ENCODE measurements around the gene SDK1.

Gene SDK1

DNA sequence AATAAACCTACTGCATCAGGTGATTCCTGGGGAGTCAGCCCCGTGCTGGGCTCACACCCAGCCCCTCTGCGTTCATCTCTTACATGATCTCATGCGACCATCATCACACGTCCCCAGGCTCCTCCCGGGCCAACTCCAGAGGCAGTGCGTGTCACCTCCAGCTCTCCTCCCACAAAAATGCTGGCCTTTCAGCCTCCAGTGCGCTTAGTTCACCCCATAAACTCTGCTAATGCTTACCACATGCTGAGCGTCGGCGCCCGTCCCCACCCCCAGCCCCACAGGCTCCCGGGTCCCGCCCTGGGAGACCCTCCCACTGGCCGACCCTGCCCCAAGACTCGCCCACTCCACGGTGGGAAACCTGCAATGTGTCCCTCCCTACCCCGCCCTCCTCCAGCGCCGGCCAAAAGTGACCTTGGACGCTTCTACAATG lies 816 bp upstream of the SDK1 start:
- Histone ChIP-seq H4K91ac (ENCODE audit: low read depth, low read length, poor library complexity) (no peak overlapping the region), H3K27me3 (ENCODE audit: control insufficient read depth in 3 of 3, insufficient read depth in 3 of 3, low read depth in 1 of 3, low read length in 3 of 3) (peaks cover 0 to 17% (median 0%) of the 10 kb centered on the region in 3 experiments), H3K14ac (ENCODE audit: low read length) (peak overlapping the region; percentile 71), H4K8ac (ENCODE audit: low read depth, low read length) (no peak overlapping the region), H3K4me2 (ENCODE audit: insufficient read depth, low read length, poor library complexity, severe bottlenecking) (peak overlapping the region; percentile 98), H3K18ac (ENCODE audit: low read length) (peak overlapping the region; percentile 97), H3K27ac (replicated peaks; ENCODE audit: low read length) (no peak overlapping the region), H3K4me3 (ENCODE audit: low read length in 2 of 2) (peak overlapping the region; percentile 72 to 86), H3K9me3 (replicated peaks in 1 of 2; ENCODE audit: control insufficient read depth in 2 of 2, insufficient read depth in 1 of 2, low read depth in 1 of 2, low read length in 2 of 2) (no peaks in the 10 kb centered on the region), H3K4me1 (ENCODE audit: control insufficient read depth in 2 of 2, insufficient read depth in 1 of 2, low read depth in 1 of 2, low read length in 2 of 2) (peaks cover 4 to 10% of the 10 kb centered on the region in 2 donors), H3K23ac (ENCODE audit: low read depth, low read length, poor library complexity) (no peak overlapping the region), H2BK15ac (ENCODE audit: low read length) (peak overlapping the region; percentile 64), H2BK5ac (ENCODE audit: low read length) (peak overlapping the region; percentile 87), H2BK12ac (ENCODE audit: low read length) (no peak overlapping the region), H2BK120ac (ENCODE audit: low read depth, low read length) (no peak overlapping the region), H3K79me1 (ENCODE audit: low read depth, low read length) (no peaks in the 10 kb centered on the region), H2AK5ac (ENCODE audit: low read depth, low read length) (peak overlapping the region; percentile 61), H3K36me3 (replicated peaks in 1 of 2; ENCODE audit: control insufficient read depth in 2 of 2, insufficient read depth in 2 of 2, low read length in 2 of 2) (no peaks in the 10 kb centered on the region), H2AFZ (ENCODE audit: low read length) (peak overlapping the region; percentile 100), H3K9ac (ENCODE audit: low read depth, low read length, poor library complexity) (no peak overlapping the region), H3K4ac (ENCODE audit: low read length) (no peak overlapping the region)
- WGBS, 2 donors (ENCODE audit: extremely low coverage in 2 of 2, insufficient read length in 2 of 2, insufficient replicate concordance in 1 of 2), result no CpG with 5 or more reads among the region's 20 CpGs
- DNase-seq (ENCODE audit: low spot score), result peak; percentile 11

DNA sequence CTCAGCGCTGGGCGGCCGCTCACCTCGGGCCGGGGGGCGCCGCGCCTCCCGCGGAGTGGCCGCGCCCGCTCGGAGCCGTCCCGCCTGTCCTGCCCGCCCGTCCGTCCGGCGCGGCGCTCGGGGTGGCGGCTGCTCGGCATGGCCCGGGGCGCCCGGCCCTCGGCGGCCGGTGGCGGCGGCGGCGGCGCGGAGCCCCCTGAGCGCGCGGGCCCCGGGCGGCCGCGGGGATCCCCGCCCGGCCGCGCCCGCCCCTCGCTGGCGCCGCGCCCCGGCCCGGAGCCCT lies 338 bp downstream of the SDK1 start:
- WGBS, 2 donors (ENCODE audit: extremely low coverage in 2 of 2, insufficient read length in 2 of 2, insufficient replicate concordance in 1 of 2), result no CpG with 5 or more reads among the region's 56 CpGs

DNA sequence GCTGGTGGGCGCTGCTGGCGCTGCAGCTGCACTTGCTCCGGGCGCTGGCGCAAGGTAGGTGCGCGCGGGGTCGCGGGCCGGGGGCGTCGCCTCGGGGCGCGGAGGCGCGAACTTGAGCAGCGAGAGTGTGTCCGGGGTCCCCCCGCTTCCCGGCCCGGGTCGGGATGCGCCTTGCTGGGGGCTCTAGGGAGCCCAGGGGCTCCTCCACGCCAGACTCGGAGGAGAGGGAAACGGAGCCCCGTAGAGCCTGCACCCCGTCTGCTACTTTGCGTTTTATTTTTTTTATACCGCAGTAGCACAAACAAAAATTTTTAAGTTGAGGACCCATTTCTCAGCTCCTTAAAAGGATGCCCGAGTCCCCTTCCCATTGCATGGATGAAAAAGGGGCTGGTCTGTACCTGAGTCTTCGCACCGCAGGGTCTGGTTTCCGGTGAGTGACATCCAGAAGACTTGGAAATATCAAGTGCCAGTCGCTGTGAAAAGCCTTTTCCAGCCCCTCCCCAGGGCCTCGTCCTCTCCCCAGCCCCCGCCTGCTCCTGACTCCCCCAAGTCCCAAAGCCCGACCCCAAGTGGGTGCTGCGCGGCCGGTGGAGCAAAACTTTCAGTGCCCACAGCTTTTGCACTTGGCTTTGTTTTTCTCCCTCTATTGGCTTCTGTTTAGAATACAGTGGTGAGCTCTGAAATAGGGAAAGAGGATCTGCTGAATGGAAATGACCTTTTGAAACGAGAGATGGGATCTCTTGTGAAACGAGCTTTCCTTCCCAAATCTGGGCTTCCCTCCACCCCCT lies 973 bp downstream of the SDK1 start:
- H3K4me1 ChIP-seq (ENCODE audit: control insufficient read depth in 2 of 2, insufficient read depth in 1 of 2, low read depth in 1 of 2, low read length in 2 of 2), result peaks cover 4 to 10% of the 10 kb centered on the region in 2 donors
- H3K79me1 ChIP-seq (ENCODE audit: low read depth, low read length), result no peaks in the 10 kb centered on the region
- H2BK12ac ChIP-seq (ENCODE audit: low read length), result no peak overlapping the region
- no peaks in the 10 kb centered on the region for H3K36me3 ChIP-seq (replicated peaks in 1 of 2; ENCODE audit: control insufficient read depth in 2 of 2, insufficient read depth in 2 of 2, low read length in 2 of 2)
- H2AFZ ChIP-seq (ENCODE audit: low read length), result peak overlapping the region; percentile 95
- H3K9me3 ChIP-seq (replicated peaks in 1 of 2; ENCODE audit: control insufficient read depth in 2 of 2, insufficient read depth in 1 of 2, low read depth in 1 of 2, low read length in 2 of 2), result no peaks in the 10 kb centered on the region
- H3K23ac ChIP-seq (ENCODE audit: low read depth, low read length, poor library complexity), result no peak overlapping the region
- peak; percentile 9 for DNase-seq (ENCODE audit: low spot score)
- no peak overlapping the region for H2AK5ac ChIP-seq (ENCODE audit: low read depth, low read length)
- H3K4me2 ChIP-seq (ENCODE audit: insufficient read depth, low read length, poor library complexity, severe bottlenecking), result peak overlapping the region; percentile 94
- H2BK5ac ChIP-seq (ENCODE audit: low read length), result no peak overlapping the region
- H4K91ac ChIP-seq (ENCODE audit: low read depth, low read length, poor library complexity), result no peak overlapping the region
- H3K27ac ChIP-seq (replicated peaks; ENCODE audit: low read length), result no peak overlapping the region
- peak overlapping the region; percentile 16 for H3K9ac ChIP-seq (ENCODE audit: low read depth, low read length, poor library complexity)
- H4K8ac ChIP-seq (ENCODE audit: low read depth, low read length), result no peak overlapping the region
- H3K4me3 ChIP-seq (ENCODE audit: low read length in 2 of 2), result peak overlapping the region; percentile 72 to 89
- H3K18ac ChIP-seq (ENCODE audit: low read length), result peak overlapping the region; percentile 72
- WGBS, 2 donors (ENCODE audit: extremely low coverage in 2 of 2, insufficient read length in 2 of 2, insufficient replicate concordance in 1 of 2), result no CpG with 5 or more reads among the region's 45 CpGs
- H3K14ac ChIP-seq (ENCODE audit: low read length), result no peak overlapping the region
- peaks cover 0 to 17% (median 0%) of the 10 kb centered on the region in 3 experiments for H3K27me3 ChIP-seq (ENCODE audit: control insufficient read depth in 3 of 3, insufficient read depth in 3 of 3, low read depth in 1 of 3, low read length in 3 of 3)
- H2BK120ac ChIP-seq (ENCODE audit: low read depth, low read length), result no peak overlapping the region
- H3K4ac ChIP-seq (ENCODE audit: low read length), result no peak overlapping the region
- no peak overlapping the region for H2BK15ac ChIP-seq (ENCODE audit: low read length)

More for the DNA sequence above, 338 bp downstream of the SDK1 start:
- Histone ChIP-seq H3K4me3 (ENCODE audit: low read length in 2 of 2) (peak overlapping the region; percentile 72 to 89), H2BK120ac (ENCODE audit: low read depth, low read length) (no peak overlapping the region), H3K14ac (ENCODE audit: low read length) (no peak overlapping the region), H4K91ac (ENCODE audit: low read depth, low read length, poor library complexity) (no peak overlapping the region), H3K27me3 (ENCODE audit: control insufficient read depth in 3 of 3, insufficient read depth in 3 of 3, low read depth in 1 of 3, low read length in 3 of 3) (peaks cover 0 to 17% (median 0%) of the 10 kb centered on the region in 3 experiments), H4K8ac (ENCODE audit: low read depth, low read length) (no peak overlapping the region), H3K9me3 (replicated peaks in 1 of 2; ENCODE audit: control insufficient read depth in 2 of 2, insufficient read depth in 1 of 2, low read depth in 1 of 2, low read length in 2 of 2) (no peaks in the 10 kb centered on the region), H3K23ac (ENCODE audit: low read depth, low read length, poor library complexity) (no peak overlapping the region), H2AFZ (ENCODE audit: low read length) (peak overlapping the region; percentile 87), H3K79me1 (ENCODE audit: low read depth, low read length) (no peaks in the 10 kb centered on the region), H3K9ac (ENCODE audit: low read depth, low read length, poor library complexity) (peak overlapping the region; percentile 60), H2BK15ac (ENCODE audit: low read length) (no peak overlapping the region), H2BK12ac (ENCODE audit: low read length) (no peak overlapping the region), H3K36me3 (replicated peaks in 1 of 2; ENCODE audit: control insufficient read depth in 2 of 2, insufficient read depth in 2 of 2, low read length in 2 of 2) (no peaks in the 10 kb centered on the region), H2AK5ac (ENCODE audit: low read depth, low read length) (no peak overlapping the region), H3K4me1 (ENCODE audit: control insufficient read depth in 2 of 2, insufficient read depth in 1 of 2, low read depth in 1 of 2, low read length in 2 of 2) (peaks cover 4 to 10% of the 10 kb centered on the region in 2 donors), H3K27ac (replicated peaks; ENCODE audit: low read length) (no peak overlapping the region), H3K4me2 (ENCODE audit: insufficient read depth, low read length, poor library complexity, severe bottlenecking) (peak overlapping the region; percentile 94), H3K4ac (ENCODE audit: low read length) (no peak overlapping the region), H2BK5ac (ENCODE audit: low read length) (no peak overlapping the region), H3K18ac (ENCODE audit: low read length) (peak overlapping the region; percentile 92)
- no peak for DNase-seq (ENCODE audit: low spot score)

- peaks cover 0 to 17% (median 0%) of the 10 kb centered on the region in 3 experiments for H3K27me3 ChIP-seq (ENCODE audit: control insufficient read depth in 3 of 3, insufficient read depth in 3 of 3, low read depth in 1 of 3, low read length in 3 of 3)
- H3K36me3 ChIP-seq (replicated peaks in 1 of 2; ENCODE audit: control insufficient read depth in 2 of 2, insufficient read depth in 2 of 2, low read length in 2 of 2), result no peaks in the 10 kb centered on the region
- no peak overlapping the region for H2BK5ac ChIP-seq (ENCODE audit: low read length)
- no peak overlapping the region for H3K9ac ChIP-seq (ENCODE audit: low read depth, low read length, poor library complexity)
- peaks cover 4 to 10% of the 10 kb centered on the region in 2 donors for H3K4me1 ChIP-seq (ENCODE audit: control insufficient read depth in 2 of 2, insufficient read depth in 1 of 2, low read depth in 1 of 2, low read length in 2 of 2)
- no peaks in the 10 kb centered on the region for H3K79me1 ChIP-seq (ENCODE audit: low read depth, low read length)
- H4K8ac ChIP-seq (ENCODE audit: low read depth, low read length), result no peak overlapping the region
- no peak for DNase-seq (ENCODE audit: low spot score)
- no peak overlapping the region for H2AK5ac ChIP-seq (ENCODE audit: low read depth, low read length)
- H2AFZ ChIP-seq (ENCODE audit: low read length), result peak overlapping the region; percentile 95
- H3K18ac ChIP-seq (ENCODE audit: low read length), result no peak overlapping the region
- H2BK15ac ChIP-seq (ENCODE audit: low read length), result no peak overlapping the region
- no peaks in the 10 kb centered on the region for H3K9me3 ChIP-seq (replicated peaks in 1 of 2; ENCODE audit: control insufficient read depth in 2 of 2, insufficient read depth in 1 of 2, low read depth in 1 of 2, low read length in 2 of 2)
- no peak overlapping the region for H2BK12ac ChIP-seq (ENCODE audit: low read length)
- no peak overlapping the region for H3K4ac ChIP-seq (ENCODE audit: low read length)
- peak overlapping the region in 1 of 2 donors; percentile 72 for H3K4me3 ChIP-seq (ENCODE audit: low read length in 2 of 2)
- no peak overlapping the region for H3K27ac ChIP-seq (replicated peaks; ENCODE audit: low read length)
- no peak overlapping the region for H3K4me2 ChIP-seq (ENCODE audit: insufficient read depth, low read length, poor library complexity, severe bottlenecking)
- no CpG with 5 or more reads among the region's 7 CpGs for whole genome bisulfite sequencing, 2 donors (ENCODE audit: extremely low coverage in 2 of 2, insufficient read length in 2 of 2, insufficient replicate concordance in 1 of 2)
- no peak overlapping the region for H4K91ac ChIP-seq (ENCODE audit: low read depth, low read length, poor library complexity)
- H3K23ac ChIP-seq (ENCODE audit: low read depth, low read length, poor library complexity), result no peak overlapping the region
- no peak overlapping the region for H2BK120ac ChIP-seq (ENCODE audit: low read depth, low read length)
- no peak overlapping the region for H3K14ac ChIP-seq (ENCODE audit: low read length)
Observed at GRCh38 chr7:3302681-3303320, 1.7 kb downstream of the SDK1 start.
